NB4 (cell line): ENCODE data around the gene ICAM2.

Experiments
- CTCF ChIP-seq: IDR thresholded peaks from one replicate; pipeline ENCODE4 v1.5.1; 2012; ENCODE audit warnings: low read depth, low read length
- MAX ChIP-seq: IDR thresholded peaks from 2 replicates; pipeline ENCODE4 v1.6.1; 2011; ENCODE audit warnings: low read depth, low read length
- MYC ChIP-seq: IDR thresholded peaks from 2 replicates; pipeline ENCODE4 v1.6.1; 2011; ENCODE audit warnings: low read depth, low read length
- POLR2A ChIP-seq: IDR thresholded peaks from 2 replicates; pipeline ENCODE4 v1.6.1; 2011; ENCODE audit warnings: mild to moderate bottlenecking; ENCODE audit not compliant: insufficient read length; ENCODE audit errors: extremely low read depth

- TF ChIP-seq CTCF: no peak
- TF ChIP-seq POLR2A: no peak
- no peak for TF ChIP-seq MAX
- no peak for TF ChIP-seq MYC
Measured at GRCh38 chr17:64016974-64017373, 3.5 kb downstream of the ICAM2 start.
